ENCODE measurements around the gene TMEM203. TPM values are rescaled to one million over a fixed set of nuclear protein-coding genes. Genes with fewer than 3 reads are reported as not detected.

The TMEM203 gene
- total RNA-seq, 1 experiment from 2014 or later = 36.4 TPM

- POLR2A ChIA-PET (ENCODE audit: unreplicated experiment) = no interaction called here
- Histone ChIP-seq H3K36me3 (ENCODE audit: low read depth, low read length) (no peaks in the 10 kb centered on the region), H3K9ac (ENCODE audit: low read length) (no peak overlapping the region), H3K4me2 (ENCODE audit: low read length) (no peak overlapping the region), H3K27me3 (ENCODE audit: low read length) (no peaks in the 10 kb centered on the region), H4K20me1 (ENCODE audit: low read length) (no peaks in the 10 kb centered on the region), H3K79me2 (ENCODE audit: low read length) (no peaks in the 10 kb centered on the region), H3K4me3 (ENCODE audit: low read length) (no peak overlapping the region), H2AFZ (ENCODE audit: low read length) (no peak overlapping the region), H3K9me3 (ENCODE audit: low read length) (no peaks in the 10 kb centered on the region), H3K9me2 (replicated peaks; ENCODE audit: low read length) (no peaks in the 10 kb centered on the region), H3K27ac (ENCODE audit: low read length) (no peak overlapping the region), H3K4me1 (ENCODE audit: insufficient read depth, low read length) (no peaks in the 10 kb centered on the region), H3F3A (ENCODE audit: low read length, unreplicated experiment) (no peaks in the 10 kb centered on the region)
- intact Hi-C loops (cut with micrococcal nuclease) = no loop called here
- no TSS peak for BruUV-seq (replicated peaks)
- ATAC-seq (no peak), DNase-seq (no peak)
- TF ChIP-seq, protein P1, sequence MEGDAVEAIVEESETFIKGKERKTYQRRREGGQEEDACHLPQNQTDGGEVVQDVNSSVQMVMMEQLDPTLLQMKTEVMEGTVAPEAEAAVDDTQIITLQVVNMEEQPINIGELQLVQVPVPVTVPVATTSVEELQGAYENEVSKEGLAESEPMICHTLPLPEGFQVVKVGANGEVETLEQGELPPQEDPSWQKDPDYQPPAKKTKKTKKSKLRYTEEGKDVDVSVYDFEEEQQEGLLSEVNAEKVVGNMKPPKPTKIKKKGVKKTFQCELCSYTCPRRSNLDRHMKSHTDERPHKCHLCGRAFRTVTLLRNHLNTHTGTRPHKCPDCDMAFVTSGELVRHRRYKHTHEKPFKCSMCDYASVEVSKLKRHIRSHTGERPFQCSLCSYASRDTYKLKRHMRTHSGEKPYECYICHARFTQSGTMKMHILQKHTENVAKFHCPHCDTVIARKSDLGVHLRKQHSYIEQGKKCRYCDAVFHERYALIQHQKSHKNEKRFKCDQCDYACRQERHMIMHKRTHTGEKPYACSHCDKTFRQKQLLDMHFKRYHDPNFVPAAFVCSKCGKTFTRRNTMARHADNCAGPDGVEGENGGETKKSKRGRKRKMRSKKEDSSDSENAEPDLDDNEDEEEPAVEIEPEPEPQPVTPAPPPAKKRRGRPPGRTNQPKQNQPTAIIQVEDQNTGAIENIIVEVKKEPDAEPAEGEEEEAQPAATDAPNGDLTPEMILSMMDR (conservative IDR thresholded peaks at IDR 0.05; ENCODE audit: low read depth, low read length) = no peak
- TF ChIP-seq EZH2phosphoT487 (IDR thresholded peaks at IDR 0.05; ENCODE audit: borderline replicate concordance, low read length) (no peak), EZH2 (IDR thresholded peaks at IDR 0.05; ENCODE audit: low read length, unreplicated experiment) (no peak)
- CTCF ChIA-PET = no interaction called here
Observed at GRCh38 chr9:137174722-137175293, 30.6 kb downstream of the TMEM203 start.

DNA sequence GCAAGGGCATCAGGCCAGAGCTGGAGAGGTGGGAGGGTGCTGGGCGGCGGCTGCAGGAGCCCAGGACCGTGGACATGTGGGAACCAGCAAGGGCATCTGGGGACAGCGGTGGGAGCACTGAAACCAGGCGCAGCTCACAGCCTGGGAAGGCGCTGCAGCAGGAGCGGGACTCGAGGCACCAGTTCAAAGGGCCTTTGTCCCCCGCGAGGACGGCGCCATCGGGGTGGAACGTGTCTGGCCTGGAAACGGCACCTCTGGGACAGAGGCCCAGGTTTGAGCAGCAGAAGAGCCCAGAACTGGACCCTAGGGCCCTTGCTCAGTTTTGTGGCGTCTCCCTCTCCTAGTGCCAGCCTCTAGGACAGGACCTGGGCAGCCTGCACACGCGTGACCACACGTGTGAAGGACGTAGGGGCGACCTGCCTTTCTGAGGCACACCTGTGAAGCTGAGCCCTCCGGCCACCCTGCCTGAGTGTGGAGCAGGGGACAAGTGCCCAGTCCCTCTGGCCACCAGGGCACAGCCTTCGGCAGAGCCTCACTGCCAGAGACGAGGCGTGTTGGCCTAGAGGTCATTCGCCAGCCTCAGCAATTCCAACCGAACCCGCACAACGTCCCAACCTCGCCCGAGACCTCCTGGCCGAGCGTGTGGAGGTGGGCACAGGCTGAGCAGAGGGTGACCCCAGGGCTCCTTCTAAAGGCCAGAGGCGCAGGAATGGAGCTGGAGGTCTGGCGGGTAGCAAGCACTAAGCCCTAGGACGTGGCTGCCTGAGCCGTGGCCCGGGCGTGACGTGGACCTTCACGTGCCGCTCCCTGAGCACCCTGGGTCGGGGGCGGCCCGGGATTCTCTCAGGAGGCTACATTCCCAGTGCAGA, 31.4 kb downstream of the TMEM203 start:
- Histone ChIP-seq H3K27me3 (ENCODE audit: low read length) (no peaks in the 10 kb centered on the region), H4K20me1 (ENCODE audit: low read length) (no peaks in the 10 kb centered on the region), H3K36me3 (ENCODE audit: low read depth, low read length) (no peaks in the 10 kb centered on the region), H2AFZ (ENCODE audit: low read length) (no peak overlapping the region), H3K79me2 (ENCODE audit: low read length) (no peaks in the 10 kb centered on the region), H3K27ac (ENCODE audit: low read length) (no peak overlapping the region), H3K9me3 (ENCODE audit: low read length) (no peaks in the 10 kb centered on the region), H3K4me1 (ENCODE audit: insufficient read depth, low read length) (no peaks in the 10 kb centered on the region), H3K4me2 (ENCODE audit: low read length) (no peak overlapping the region), H3K9me2 (replicated peaks; ENCODE audit: low read length) (no peaks in the 10 kb centered on the region), H3F3A (ENCODE audit: low read length, unreplicated experiment) (no peaks in the 10 kb centered on the region), H3K9ac (ENCODE audit: low read length) (no peak overlapping the region), H3K4me3 (ENCODE audit: low read length) (no peak overlapping the region)
- no peak for ATAC-seq
- intact Hi-C loops (cut with micrococcal nuclease) = no loop called here
- POLR2A ChIA-PET (ENCODE audit: unreplicated experiment) = no interaction called here
- CTCF ChIA-PET = no interaction called here
- no TSS peak for BruUV-seq (replicated peaks)
- DNase-seq = no peak
- TF ChIP-seq EZH2phosphoT487 (IDR thresholded peaks at IDR 0.05; ENCODE audit: borderline replicate concordance, low read length) = no peak
- TF ChIP-seq, protein P1 (conservative IDR thresholded peaks at IDR 0.05; ENCODE audit: low read depth, low read length) = no peak
- TF ChIP-seq EZH2 (IDR thresholded peaks at IDR 0.05; ENCODE audit: low read length, unreplicated experiment) = no peak

Data from PC-3 (cell line).